Measurements from ENCODE around the gene IL3. TPM values are rescaled to one million over a fixed set of nuclear protein-coding genes. Genes with fewer than 3 reads are reported as not detected.
"Not testable (repeated sequence)": the region's sequence is repeated elsewhere in the genome, so short reads cannot be mapped to it uniquely, and the experiment has no call there.

IL3 gene
- total RNA-seq, 1 experiment from 2014 or later = not detected

DNA sequence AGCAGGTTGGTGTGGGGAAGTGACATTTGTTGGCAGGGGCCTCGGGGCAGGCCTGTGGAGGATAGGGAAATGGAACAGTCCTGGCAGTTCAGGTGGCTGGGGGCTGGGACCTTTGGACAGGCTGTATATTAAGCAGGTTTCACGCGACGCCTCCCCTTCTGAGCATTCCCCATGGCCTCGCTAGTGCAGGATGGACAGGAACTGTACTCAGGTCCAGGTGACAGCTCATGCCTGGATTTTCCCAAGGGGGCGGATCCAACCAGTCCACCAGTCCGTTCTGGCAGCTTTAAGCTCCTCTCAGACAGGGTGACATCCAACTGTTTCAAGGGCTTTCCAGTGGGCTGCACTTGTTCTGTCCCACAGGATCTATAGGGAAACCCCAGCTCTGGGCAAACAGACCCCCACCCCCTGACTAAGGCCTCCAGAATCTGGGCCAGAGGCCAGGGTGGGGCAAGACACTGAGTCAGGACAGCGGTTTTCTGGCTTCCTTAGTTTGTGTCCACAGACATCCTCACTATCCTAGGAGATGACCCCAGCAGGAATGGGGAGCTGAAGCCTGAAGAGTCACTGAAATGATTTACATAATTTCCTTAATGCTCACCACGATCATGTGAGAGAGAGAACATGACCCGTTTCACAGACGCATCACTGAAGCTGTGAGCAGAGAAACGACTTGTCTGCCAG, 34.1 kb downstream of the IL3 start:
- H3K9me3 ChIP-seq = no peaks in the 10 kb centered on the region
- H3K4me3 ChIP-seq = no peak overlapping the region
- H3K36me3 ChIP-seq = no peaks in the 10 kb centered on the region
- peak; percentile 91 for DNase-seq
- no peaks in the 10 kb centered on the region for H3K27me3 ChIP-seq

DNA sequence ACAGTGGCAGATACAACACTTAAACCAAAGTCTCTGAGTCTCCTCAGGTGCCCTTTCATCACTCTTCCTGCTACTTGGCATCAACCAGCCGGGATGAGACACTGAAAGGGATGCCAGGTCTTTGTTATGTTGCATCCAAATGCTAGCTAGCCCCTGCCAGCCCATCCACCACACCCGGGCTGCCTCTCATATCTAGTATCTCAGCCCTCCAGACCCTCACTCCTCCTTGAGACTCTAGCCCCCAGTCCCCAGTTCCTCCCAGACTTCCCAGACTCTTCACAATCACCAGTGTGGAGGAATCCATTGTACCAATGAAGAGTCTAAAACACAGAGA, 34.6 kb downstream of the IL3 start:
- Histone ChIP-seq H3K27me3 (no peaks in the 10 kb centered on the region), H3K36me3 (no peaks in the 10 kb centered on the region), H3K4me3 (no peak overlapping the region), H3K9me3 (no peaks in the 10 kb centered on the region)
- no peak for DNase-seq

DNA sequence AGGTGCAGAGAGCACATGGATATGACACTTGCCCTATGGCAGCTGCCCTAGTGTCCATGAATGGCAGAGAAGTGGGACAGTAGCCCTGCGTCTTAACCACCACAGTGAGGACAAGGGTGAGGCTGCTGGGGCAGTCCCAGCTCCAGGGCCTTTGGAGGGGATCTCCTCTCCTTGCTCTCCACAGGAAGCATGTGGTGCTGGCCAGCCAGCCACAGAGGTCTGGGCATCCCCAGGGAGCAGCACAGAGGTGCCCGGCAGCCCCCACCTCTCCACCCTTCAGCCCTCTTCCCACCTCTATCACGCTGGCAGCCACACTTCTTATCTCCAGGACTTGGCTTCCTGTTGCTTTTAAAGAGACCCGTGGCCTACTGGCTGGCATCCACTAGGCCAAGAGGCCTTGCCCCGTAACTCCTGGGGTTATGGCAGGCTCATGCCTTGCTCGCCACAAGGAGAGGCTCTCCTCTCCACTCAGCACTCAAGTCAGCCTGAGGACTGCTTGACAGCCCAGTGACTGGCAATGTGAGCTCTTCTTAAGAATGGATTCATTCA, 35.0 kb downstream of the IL3 start:
- no peak for DNase-seq
- no peak overlapping the region for H3K4me3 ChIP-seq
- H3K36me3 ChIP-seq = no peaks in the 10 kb centered on the region
- no peaks in the 10 kb centered on the region for H3K27me3 ChIP-seq
- H3K9me3 ChIP-seq = no peaks in the 10 kb centered on the region

DNA sequence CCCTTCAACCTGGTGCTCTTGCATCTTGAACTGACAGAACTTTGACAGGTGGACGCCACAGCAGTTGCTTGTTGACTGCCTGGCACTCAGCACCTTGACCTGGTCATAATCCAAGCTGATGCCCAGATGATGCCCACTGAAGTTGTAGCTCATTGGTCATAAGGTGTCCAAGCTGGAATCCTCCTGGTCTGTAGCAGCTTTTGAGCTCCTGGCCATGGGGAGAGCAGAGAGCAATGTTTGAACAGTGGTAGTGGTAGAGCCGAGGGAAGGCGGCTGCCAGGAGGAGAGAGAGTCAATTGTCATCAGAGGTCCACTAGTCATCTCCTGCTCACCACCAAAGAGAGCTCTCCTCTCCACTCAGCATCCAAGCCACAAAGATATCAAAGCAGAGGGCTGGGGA, 36.4 kb downstream of the IL3 start:
- H3K9me3 ChIP-seq = no peaks in the 10 kb centered on the region
- DNase-seq = no peak
- no peaks in the 10 kb centered on the region for H3K27me3 ChIP-seq
- no peak overlapping the region for H3K4me3 ChIP-seq
- no peaks in the 10 kb centered on the region for H3K36me3 ChIP-seq

- no peak for DNase-seq
- no peak overlapping the region for H3K4me3 ChIP-seq
- no peaks in the 10 kb centered on the region for H3K27me3 ChIP-seq
- no peaks in the 10 kb centered on the region for H3K9me3 ChIP-seq
- no peaks in the 10 kb centered on the region for H3K36me3 ChIP-seq
Observed at GRCh38 chr5:132098151-132098594, 37.7 kb downstream of the IL3 start.

GRCh38 chr5:132098621-132099020, 38.2 kb downstream of the IL3 start:
- DNase-seq = no peak
- no peak overlapping the region for H3K4me3 ChIP-seq
- no peaks in the 10 kb centered on the region for H3K36me3 ChIP-seq
- no peaks in the 10 kb centered on the region for H3K27me3 ChIP-seq
- H3K9me3 ChIP-seq = no peaks in the 10 kb centered on the region

DNA sequence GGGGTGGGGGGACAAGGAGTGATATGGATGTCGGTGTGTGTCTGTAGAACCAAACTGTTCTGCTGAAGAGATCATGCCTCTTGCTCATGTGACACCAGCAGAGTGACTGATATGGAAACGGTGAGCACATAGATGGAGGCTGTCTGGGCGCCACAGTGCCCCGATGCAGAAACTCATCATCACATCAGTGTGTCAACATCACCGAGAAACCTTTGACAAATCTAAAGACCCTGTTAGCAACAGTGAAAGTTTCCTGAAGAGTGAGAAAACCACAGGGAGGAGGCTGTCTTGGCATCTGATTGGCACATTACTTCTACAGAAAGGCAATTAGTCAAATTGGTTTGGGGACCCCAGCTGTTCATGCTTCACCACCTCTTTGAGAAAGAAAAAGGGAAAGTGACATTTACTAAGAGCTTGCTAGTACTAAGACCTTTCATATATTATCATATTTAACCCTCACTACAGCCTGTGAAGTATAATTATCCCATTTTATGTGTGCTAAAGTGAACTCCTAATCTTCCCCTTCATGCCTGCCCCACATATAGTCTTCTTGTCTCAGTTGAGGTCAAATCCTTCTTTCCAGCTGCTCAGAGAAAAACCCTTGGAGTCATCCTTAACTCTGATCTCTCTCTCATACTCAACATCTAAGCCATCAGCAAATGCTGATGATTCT, 38.8 kb downstream of the IL3 start:
- no peak for DNase-seq
- H3K27me3 ChIP-seq = no peaks in the 10 kb centered on the region
- no peak overlapping the region for H3K4me3 ChIP-seq
- no peaks in the 10 kb centered on the region for H3K36me3 ChIP-seq
- no peaks in the 10 kb centered on the region for H3K9me3 ChIP-seq

- no peaks in the 10 kb centered on the region for H3K9me3 ChIP-seq
- no peak for DNase-seq
- no peak overlapping the region for H3K4me3 ChIP-seq
- H3K27me3 ChIP-seq = no peaks in the 10 kb centered on the region
- H3K36me3 ChIP-seq = no peaks in the 10 kb centered on the region
Observed at GRCh38 chr5:132099905-132100304, 39.5 kb downstream of the IL3 start.

- DNase-seq = no peak
- Histone ChIP-seq H3K36me3 (no peaks in the 10 kb centered on the region), H3K9me3 (no peaks in the 10 kb centered on the region), H3K27me3 (no peaks in the 10 kb centered on the region), H3K4me3 (no peak overlapping the region)
Observed at GRCh38 chr5:132100672-132101261, 40.3 kb downstream of the IL3 start.

DNA sequence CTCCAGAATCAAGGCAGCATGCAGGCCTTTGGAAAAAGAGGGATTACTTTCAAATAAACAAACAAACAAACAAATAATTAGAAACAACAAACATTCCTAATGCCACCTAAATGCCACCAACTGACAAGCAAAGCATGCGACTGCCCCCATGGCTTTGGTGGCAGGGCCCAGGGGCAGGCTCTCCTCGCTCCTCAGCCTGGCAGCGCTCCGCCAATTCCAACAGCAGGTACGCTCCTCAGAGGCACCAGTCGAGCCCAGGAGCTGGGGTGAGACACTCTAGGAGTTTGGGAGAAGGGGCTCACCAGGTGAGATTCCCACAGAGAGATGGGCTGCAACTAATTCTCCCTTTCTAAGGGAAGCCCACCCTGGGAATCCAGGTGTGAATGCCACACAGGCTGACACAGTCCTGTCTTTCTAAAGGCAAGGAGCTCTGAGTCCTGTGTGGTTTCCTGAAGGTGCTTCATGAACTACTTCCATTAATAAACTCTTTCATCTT, 41.0 kb downstream of the IL3 start:
- H3K4me3 ChIP-seq = no peak overlapping the region
- no peaks in the 10 kb centered on the region for H3K36me3 ChIP-seq
- H3K27me3 ChIP-seq = no peaks in the 10 kb centered on the region
- DNase-seq = no peak
- H3K9me3 ChIP-seq = no peaks in the 10 kb centered on the region

- Histone ChIP-seq H3K4me3 (no peak overlapping the region), H3K9me3 (no peaks in the 10 kb centered on the region), H3K27me3 (no peaks in the 10 kb centered on the region), H3K36me3 (no peaks in the 10 kb centered on the region)
- DNase-seq = no peak
Observed at GRCh38 chr5:132102101-132102701, 41.7 kb downstream of the IL3 start.

GRCh38 chr5:132102944-132103331, 42.5 kb downstream of the IL3 start:
- no peak overlapping the region for H3K4me3 ChIP-seq
- no peaks in the 10 kb centered on the region for H3K36me3 ChIP-seq
- H3K27me3 ChIP-seq = no peaks in the 10 kb centered on the region
- no peaks in the 10 kb centered on the region; the same call in 1 of the 2 replicates for H3K9me3 ChIP-seq
- DNase-seq = no peak

DNA sequence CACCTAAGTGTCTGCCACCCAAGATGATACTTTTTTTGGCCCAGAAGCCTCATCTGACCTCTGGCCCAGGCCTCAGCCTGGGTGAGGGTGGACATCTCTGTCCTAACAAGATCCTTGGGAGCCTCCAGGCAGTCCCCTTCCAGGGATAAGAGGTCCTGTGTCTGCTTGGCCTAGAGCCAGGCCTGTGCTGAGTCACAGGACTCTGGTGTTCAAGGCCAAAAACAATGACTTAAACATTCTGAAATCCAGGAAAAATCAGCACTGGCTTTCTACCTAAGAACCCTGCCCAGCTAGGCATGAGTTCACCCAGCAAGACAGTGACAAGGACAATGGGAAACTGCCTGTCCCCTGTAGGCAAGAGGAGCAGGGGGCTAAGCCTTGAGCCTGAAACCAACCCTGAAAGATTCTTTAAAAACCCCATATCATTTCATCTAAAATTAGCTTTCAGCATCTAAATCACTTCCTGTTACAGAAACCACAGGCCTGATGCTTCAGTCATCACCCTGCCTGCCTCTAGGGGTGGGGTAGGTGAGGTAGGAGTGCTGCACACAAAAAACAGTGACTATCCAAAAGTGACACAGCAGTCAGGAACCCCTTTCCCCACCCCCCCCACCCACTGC, 43.0 kb downstream of the IL3 start:
- Histone ChIP-seq H3K9me3 (no peaks in the 10 kb centered on the region; the same call in 1 of the 2 replicates), H3K27me3 (no peaks in the 10 kb centered on the region), H3K4me3 (no peak overlapping the region), H3K36me3 (no peaks in the 10 kb centered on the region)
- peak; percentile 89 for DNase-seq

GRCh38 chr5:132103969-132104391, 43.5 kb downstream of the IL3 start:
- Histone ChIP-seq H3K36me3 (no peaks in the 10 kb centered on the region), H3K4me3 (no peak overlapping the region), H3K9me3 (no peaks in the 10 kb centered on the region; the same call in none of the 2 replicates), H3K27me3 (no peaks in the 10 kb centered on the region)
- peak; percentile 59 for DNase-seq

DNA sequence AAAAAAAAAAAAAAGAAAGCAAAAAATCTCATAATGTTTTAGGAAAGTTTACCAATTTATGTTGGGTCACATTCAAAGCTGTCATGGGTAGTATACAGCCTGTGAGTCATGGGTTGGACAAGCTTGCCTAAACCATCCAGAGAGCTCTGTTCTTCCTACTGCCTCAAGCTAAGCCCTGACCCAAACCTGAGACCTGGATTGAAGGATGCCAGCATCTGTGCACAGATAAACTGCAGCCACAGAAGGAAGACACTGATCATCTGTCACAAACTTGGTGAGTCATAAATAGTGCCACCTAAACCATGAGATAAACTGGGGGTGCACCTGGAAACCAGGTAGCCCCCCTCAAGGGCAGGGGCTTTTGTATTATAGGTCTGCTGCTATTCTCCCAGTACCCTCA, 44.1 kb downstream of the IL3 start:
- Histone ChIP-seq H3K27me3 (no peaks in the 10 kb centered on the region), H3K9me3 (no peaks in the 10 kb centered on the region; the same call in none of the 2 replicates), H3K36me3 (no peaks in the 10 kb centered on the region), H3K4me3 (no peak overlapping the region)
- DNase-seq = peak; percentile 57

- Histone ChIP-seq H3K36me3 (no peaks in the 10 kb centered on the region), H3K27me3 (no peaks in the 10 kb centered on the region), H3K9me3 (no peaks in the 10 kb centered on the region; the same call in none of the 2 replicates), H3K4me3 (no peak overlapping the region)
- no peak for DNase-seq
Observed at GRCh38 chr5:132105688-132106087, 45.2 kb downstream of the IL3 start.

DNA sequence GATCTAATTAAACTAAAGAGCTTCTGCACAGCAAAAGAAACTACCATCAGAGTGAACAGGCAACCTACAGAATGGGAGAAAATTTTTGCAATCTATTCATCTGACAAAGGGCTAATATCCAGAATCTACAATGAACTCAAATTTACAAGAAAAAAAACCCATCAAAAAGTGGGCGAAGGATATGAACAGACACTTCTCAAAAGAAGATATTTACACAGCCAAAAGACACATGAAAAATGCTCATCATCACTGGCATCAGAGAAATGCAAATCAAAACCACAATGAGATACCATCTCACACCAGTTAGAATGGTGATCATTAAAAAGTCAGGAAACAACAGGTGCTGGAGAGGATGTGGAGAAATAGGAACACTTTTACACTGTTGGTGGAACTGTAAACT, 48.0 kb downstream of the IL3 start:
- H3K36me3 ChIP-seq, H3K27me3 ChIP-seq, H3K9me3 ChIP-seq, H3K4me3 ChIP-seq, DNase-seq: not testable (repeated sequence)
